ENCODE results near the gene EIF1AX.
A peak's percentile ranks its signal among the peaks of the same experiment; 100 is the strongest.
"Not testable (repeated sequence)": the region's sequence is repeated elsewhere in the genome, so short reads cannot be mapped to it uniquely, and the experiment has no call there.

EIF1AX gene

DNA sequence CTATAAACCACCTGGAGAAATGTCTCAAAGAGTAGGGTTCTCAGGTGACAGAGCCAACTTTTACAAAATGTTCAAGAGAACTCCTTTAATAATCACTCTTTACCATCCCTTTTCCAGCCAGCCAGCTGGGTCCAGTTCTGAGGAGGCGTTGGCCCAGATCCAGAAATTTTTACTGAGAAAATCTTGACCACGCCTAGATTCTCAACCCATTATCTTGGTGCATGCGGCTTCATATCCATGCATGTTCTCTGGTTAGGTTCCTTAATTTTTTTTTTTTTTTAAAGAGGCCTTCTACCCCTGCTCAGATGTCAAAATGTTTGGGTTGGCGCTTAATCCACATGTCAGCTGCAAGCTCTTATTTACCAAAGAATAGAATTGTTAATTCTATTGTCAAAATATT is 13.0 kb downstream of the EIF1AX start:
- intact Hi-C loops (cut with DNase I): no loop called here
- DNase-seq: no peak

- DNase-seq; intact Hi-C loops (cut with DNase I): not testable (repeated sequence)
Observed at GRCh38 chrX:20127440-20127839, 14.2 kb downstream of the EIF1AX start.

- intact Hi-C loops (cut with DNase I); DNase-seq: not testable (repeated sequence)
Observed at GRCh38 chrX:20126833-20127232, 14.8 kb downstream of the EIF1AX start.

GRCh38 chrX:20124964-20125363 is 16.7 kb downstream of the EIF1AX start:
- intact Hi-C loops (cut with DNase I): no loop called here
- DNase-seq: no peak

DNA sequence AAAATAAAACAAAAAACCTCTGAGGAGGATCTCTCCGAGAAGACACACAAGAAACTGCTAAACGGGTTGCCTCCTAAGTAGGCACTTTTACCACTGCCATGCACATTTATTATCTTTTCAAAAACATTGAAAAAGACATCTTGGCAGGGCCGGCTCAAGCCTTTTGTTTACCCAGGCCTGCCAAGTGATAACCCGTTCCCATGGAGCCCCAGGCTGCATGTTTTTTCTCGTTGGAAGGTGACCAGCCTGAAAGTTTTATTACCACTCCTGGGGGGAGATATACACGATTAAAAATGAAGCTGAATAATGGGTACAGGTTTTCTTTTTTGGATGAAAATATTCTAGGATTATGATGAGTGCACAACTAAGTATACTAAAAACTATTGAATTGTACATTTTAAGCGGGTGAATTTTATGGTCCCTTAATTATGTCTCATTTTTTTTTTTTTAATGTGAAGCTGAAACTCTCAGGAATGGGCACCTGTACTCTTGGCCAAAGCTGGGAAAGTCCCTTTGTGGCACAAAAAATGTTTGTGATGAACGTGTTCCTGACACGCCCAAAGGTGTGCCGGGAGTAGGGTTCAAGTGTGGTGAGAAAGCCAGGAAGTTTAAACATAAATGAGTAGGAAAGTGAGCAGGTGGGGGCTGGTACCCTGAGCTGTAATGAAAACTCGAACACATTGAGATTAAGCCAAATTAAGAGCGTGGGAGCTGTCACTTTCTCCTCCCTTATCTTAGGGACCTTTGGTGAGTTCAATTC is 23.4 kb downstream of the EIF1AX start:
- DNase-seq: no peak
- intact Hi-C loops (cut with DNase I): no loop called here

DNA sequence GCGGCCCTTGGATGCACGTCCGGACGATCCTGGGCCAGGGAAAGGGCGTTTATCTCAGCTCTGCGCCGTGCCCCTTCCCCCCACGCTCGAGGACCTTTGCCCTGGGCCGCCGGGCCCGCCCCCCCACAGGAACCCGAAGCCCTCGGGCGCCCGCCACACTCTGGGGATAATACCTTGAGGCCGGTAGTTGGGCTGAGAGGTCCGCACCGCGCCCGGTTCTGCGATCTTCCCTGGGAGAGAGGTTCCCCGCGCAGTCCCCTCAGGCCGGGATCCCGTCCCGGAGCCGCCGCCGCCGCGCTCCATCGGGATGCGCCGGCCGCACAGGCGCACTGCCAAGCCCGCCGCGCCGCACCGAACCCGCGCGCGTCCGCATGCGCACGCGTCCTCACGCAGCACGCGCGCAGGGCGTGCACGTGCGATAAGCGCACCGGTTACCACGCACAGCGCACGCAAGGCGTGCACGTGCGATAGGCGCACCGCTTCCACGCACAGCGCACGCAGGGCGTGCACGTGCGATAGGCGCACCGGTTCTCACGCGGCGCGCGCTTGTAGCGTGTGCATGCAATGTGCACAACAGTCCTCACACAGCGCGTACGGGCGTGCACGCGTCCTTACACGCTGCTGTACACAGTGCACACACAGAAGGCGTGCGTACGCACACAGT is 24.9 kb downstream of the EIF1AX start, which contains the start of gene MAP7D2:
Gene MAP7D2, minus strand, starts transcription at position 331 of the 664 bp plus-strand sequence. Its CDS starts 28 bp downstream, at position 303.
- intact Hi-C loops (cut with DNase I): no loop called here
- DNase-seq: peak in 6 of 10 donors; percentile 8 to 91 (median 24)

- intact Hi-C loops (cut with DNase I): no loop called here
- DNase-seq: peak in 2 of 10 donors; percentile 2 to 72
Observed at GRCh38 chrX:20116087-20116576, 25.5 kb downstream of the EIF1AX start.

- DNase-seq: no peak
- intact Hi-C loops (cut with DNase I): no loop called here
Observed at GRCh38 chrX:20112022-20112774, 29.4 kb downstream of the EIF1AX start.

DNA sequence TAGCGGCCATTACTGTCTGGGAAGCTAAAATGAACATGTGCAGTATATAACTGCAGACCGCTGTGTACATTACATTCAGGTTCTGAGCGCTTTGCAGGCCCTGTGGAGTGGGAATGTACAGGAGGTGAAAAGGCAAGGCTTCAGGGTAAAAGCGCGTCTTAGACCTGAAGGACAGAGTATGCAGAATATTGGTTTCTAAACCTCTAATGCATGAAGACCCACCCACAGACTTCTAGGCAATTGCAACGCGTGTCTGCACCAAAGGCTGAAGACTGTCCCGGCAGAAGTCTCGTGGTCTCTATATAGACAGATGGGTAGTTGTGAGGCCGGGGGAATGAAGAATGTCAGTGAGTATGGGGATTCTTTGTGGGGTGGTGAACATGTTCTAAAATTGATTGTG is 30.4 kb downstream of the EIF1AX start:
- intact Hi-C loops (cut with DNase I): no loop called here
- no peak for DNase-seq

DNA sequence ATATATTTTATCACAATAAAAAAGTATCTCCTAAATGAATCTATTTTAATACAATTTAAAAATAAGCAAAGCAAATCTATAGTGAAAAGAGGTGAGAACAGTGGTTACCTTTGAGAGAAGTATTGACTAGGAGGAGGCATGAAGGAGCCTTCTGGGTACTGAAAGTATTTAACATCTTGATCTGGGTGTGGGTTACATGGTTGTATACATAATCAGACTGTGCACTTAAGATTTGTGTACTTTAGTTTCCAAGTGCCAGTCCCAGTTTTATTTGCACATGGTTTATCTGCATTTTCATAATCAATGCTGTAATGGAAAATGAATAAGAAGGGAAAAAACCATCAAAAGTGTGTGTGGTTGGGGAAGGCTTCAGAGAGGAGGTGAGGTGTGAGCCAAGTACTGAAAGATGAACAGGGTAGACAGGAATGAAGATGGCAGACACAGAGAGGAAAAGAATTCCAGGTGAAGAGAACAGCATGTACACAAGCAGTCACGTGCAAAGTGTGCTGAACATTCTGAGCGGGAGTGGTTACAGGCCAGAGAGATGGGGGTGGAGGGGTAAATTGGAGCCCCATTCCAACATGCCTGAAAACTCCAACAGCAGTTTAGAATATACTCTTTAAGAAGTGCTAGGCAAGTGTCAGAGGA is 39.6 kb downstream of the EIF1AX start:
- DNase-seq: no peak

DNA sequence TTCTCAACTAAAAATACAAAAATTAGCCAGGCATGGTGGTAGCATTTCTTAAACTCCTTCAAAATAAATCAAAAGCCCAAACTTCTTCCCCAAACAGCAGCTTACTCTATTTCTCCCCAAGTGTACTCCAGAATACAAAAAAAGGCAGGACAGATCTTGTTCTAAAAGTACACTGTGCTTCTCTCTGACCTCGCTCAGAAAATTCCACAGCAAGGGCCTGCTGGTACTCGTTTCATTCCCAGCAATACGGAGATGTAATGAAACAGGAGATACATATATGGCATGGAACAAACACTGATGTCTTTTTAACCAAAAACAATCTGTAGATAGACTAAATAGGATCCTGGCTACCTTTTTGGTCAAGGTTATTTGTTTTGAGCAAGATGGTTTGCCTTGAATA is 50.1 kb downstream of the EIF1AX start:
- no peak for DNase-seq
- intact Hi-C loops (cut with DNase I): no loop called here

More for the DNA sequence above, 39.6 kb downstream of the EIF1AX start:
- intact Hi-C loops (cut with DNase I): no loop called here

DNA sequence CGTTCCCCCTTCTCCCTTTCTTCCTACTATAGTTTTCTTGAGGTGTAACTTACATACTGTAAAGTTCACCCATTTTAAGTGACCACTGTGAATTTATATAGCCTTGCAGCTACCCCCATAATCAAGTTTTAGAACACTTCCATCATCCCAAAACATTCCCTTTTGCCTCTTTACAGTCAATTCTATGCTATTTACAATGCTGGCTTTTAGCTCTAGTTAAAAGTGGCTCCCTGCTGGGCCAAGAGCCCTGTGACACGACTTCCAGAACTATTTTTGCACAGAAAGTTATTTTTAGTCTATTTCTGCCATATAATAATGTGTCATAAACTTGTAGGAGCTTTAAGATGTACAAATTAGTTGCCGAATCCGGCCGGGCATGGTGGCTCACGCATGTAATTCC is 51.8 kb downstream of the EIF1AX start:
- intact Hi-C loops (cut with DNase I): no loop called here
- no peak for DNase-seq

DNA sequence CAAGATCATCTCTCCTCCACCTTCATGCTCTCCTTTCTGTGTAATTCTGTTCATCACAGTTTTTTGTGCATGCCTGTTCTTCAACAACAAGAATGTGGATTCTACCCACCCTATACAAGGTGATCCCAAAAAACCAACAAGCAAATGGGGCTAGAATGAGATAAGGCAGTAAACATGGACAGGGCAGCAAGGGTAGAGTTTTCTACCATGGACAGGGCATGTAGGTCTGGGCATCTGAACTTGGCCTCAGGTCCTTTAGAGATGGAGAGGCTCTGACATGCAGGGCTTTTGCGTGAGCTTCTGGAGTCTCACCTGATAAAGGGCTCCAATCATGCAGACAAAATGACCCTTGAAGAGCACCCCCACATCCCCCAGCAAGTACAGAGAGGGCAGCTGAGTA is 61.4 kb downstream of the EIF1AX start:
- intact Hi-C loops (cut with DNase I): no loop called here

More for the DNA sequence above, 61.4 kb downstream of the EIF1AX start:
- DNase-seq: no peak

All from posterior cingulate gyrus (tissue), 11 donors.